Kidney tubule cell (primary cell): ENCODE measurements around the gene EPB41L2.
"Not testable (repeated sequence)": the region's sequence is repeated elsewhere in the genome, so short reads cannot be mapped to it uniquely, and the experiment has no call there.

Experiments used
- DNase-seq: peaks from one replicate; pipeline ENCODE4 v3.0.0-alpha.2; 2018; ENCODE audit warnings: low spot score

Gene EPB41L2

GRCh38 chr6:131003488-131004386 is 59.3 kb downstream of the EPB41L2 start:
- DNase-seq: no peak

GRCh38 chr6:131002661-131002980 is 60.4 kb downstream of the EPB41L2 start:
- no peak for DNase-seq

- peak; percentile 28 for DNase-seq
Observed at GRCh38 chr6:131001945-131002660, 60.9 kb downstream of the EPB41L2 start.

- DNase-seq: no peak
Observed at GRCh38 chr6:131001111-131001736, 61.8 kb downstream of the EPB41L2 start.

DNA sequence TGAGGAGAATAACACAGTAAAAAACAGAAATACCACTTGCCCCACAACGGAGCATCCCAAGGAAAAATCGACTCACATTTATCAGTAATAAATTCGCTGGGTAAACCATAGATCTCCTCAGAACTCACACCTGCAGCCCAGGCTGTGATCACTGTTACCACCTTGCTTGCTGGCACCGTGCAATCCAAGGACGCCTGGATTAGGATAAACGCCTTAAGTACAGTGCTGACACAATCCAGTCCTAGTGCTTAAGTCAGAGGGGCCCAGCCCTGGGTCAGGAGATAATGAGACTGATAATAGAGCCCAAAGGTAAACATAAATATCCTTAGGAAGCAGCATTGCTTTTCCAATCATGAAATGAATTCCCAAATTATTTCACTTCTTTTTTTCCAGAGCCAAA is 62.5 kb downstream of the EPB41L2 start:
- no peak for DNase-seq

GRCh38 chr6:130997061-130997753 is 65.8 kb downstream of the EPB41L2 start:
- DNase-seq: no peak

DNA sequence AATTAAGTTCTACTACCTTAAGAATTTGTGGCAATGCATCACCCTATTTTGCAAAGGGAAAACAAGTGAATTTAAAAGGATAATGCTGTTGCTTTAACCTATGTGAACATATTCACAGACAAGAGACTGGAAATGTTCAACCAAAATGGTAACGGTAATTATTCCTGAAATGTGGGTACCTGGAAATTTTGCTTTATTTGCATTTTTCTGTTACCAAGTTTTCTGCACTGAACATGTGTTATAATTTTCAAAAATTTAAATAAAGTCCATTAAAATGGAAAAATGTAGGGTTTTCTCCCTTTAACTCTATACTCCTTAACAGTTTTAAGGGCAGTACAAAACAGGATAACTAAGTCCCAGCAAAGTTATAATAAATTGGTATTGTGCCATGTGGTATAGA is 66.4 kb downstream of the EPB41L2 start:
- no peak for DNase-seq

GRCh38 chr6:130995783-130996447 is 67.1 kb downstream of the EPB41L2 start:
- DNase-seq: no peak

GRCh38 chr6:130994319-130995097 is 68.5 kb downstream of the EPB41L2 start:
- no peak for DNase-seq

DNA sequence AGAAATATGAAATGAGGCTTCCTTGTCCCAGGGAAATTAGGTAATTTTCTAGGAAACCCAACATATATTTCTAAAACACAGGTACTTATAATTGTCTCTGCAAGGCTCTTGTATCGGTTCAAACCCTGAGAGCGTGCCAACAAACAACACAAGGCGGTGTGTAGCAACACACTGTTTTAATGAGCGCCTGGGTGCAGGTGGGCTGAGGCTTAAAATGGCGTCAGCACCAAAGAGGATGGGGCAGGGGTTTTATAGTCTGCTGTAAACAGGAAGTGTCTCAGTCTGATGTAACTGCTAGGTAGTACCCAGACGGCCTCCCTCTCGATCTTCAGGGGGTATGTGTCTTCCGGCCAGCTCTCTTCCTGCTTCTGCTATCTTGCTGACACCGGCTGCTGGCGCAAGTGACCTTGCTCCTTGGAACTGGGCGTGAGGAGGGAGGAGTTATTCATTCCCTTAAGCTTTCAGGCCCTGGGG is 69.7 kb downstream of the EPB41L2 start:
- peak; percentile 33 for DNase-seq

DNA sequence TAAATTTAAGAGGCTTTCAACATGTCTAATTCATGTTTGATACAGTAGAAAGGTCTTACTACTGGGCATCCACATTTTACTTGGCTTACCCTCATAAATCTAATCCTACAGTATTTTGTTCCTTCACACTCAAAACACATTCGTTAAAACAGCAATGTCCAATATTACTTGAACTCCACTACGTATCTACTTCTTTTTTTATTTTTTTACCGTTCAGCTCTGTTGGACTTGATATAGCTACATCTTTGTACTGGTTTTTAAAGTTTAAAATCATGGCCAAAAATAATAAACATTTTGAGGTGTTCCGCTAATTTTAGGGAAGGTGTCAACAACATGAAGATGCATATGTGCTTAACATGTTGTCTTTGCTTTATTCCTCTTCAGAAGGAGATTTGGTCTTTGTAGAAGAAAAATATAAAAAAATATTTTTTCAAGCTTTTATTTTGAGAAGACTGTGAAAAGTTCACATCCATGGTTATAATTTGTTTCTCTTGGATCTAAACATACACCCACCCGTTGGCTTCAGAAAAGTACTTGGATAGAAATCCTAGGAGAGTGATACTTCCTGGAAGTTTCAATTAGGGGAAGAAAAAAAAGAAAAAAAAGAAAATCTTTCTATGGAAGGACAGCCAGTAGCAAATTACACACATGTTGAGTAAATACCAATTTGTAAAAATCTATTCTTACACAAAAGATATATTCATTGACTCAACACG is 71.5 kb downstream of the EPB41L2 start:
- DNase-seq: no peak

DNA sequence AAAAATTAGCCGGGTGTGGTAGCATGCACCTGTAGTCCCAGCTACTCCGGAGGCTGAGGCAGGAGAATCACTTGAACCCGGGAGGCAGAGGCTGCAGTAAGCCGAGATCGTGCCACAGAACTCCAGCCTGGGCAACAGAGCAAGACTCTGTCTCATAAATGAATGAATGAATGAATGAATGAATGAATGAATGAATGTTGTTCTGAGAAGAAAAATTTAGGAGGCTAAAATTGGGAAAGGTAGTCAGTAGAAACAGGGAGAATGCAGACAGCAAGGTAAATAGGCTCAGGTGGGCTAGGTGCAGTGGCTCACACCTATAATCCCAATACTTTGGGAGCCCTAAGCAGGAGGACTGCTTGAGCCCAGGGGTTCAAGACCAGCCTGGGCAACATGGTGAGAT is 75.5 kb downstream of the EPB41L2 start:
- not testable (repeated sequence) for DNase-seq

DNA sequence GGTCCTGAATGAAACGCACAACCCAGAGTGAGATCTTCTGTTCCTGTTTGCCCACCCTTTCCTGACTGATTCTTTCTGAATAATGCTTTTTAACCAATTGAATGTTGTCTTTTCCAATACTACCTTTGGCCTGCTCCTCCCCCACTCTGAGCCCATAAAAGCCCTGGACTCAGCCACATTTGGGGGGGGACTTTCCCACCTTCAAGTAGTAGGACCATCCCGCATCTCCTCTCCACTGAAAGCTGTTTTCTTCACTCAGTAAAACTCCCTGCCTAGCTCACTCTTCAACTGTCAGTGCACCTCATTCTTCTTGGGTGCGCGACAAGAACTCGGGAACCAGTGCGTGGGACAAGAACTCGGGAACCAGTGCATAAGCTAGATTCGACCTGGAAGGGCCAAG is 77.9 kb downstream of the EPB41L2 start:
- DNase-seq: no peak

- DNase-seq: no peak
Observed at GRCh38 chr6:130982941-130983456, 80.0 kb downstream of the EPB41L2 start.

- DNase-seq: no peak
Observed at GRCh38 chr6:130982135-130982534, 80.9 kb downstream of the EPB41L2 start.

DNA sequence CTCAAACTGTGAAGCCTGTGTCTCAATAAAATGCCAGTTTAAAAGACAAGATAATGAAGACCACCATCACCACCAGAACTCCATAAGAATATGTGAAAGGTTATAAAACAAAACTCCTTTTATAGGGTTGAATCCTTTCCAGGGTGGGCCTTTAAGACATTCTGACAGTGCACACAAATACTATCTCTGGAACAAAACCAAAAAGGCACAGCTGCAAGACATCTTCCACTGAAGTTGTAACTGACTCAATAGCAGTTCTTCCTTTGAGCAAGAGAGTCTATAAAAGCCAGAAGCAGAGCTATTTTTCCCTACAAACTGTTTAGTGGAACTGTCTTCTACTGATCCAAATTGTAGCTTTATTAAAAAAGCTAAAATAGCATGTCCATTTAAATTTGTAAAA is 81.6 kb downstream of the EPB41L2 start:
- no peak for DNase-seq

DNA sequence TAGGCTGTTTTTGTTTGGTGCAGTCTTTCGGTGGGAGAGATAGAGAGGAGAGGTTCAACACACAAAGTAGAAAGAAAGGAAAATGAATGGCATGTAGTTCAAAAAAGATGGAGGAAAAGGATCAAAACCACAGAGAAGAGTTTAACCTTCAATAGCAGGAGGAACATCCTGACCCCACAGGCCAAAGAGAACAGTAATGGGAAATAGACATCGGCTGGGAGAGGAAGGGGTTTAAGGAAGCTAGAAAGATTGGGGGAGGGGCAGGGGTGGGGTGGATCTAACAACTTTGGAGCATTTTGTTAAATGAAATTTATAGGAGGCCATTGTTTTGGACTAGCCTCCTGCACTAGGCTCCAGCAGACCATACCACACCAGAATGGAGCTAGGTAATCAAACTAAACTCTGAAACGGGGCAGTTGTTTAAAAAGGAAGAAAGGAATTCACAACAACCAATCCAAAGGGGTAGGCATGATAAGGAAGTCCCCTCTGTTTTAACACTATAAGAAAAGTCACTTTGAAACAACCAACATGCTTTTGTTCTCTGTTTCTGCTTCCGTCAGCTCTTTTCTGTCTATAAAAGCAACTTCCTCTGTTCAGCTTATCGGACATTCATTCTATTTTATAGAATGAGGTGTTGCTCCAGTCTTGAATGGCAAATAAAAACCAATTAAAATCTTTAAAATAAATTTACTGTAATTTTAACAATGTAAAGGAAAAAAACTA is 82.6 kb downstream of the EPB41L2 start:
- DNase-seq: no peak

DNA sequence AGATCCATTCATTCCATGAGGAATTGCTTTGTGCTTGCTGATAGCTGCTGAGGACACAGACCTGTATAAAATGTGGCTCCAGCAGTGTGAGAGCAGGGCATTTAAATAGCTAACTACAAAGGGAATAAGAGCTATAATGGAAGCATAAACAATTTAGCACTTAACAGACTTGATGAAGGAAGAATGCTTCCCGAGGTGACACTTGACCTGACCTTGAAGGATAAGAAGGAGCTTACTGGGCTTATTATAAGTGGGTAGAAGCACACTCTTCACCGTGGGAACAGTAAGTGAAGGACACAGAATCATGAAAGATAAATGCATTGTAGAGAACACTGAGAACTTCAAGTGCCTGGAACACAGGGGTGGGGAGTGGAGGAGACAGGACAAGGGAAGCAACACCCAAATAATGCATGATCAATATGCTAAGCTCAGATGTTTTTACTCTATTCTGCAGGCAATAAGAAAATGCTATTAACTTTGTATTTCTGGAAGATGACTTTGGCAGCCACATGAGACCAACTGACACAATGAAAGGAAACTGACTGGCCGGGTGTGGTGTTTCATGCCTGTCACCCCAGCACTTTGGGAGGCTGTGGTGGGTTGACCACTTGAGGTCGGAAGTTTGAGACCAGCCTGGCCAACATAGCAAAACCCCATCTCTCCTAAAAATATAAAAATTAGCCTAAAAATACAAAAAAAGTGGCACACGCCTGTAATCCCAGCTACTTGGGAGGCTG is 84.2 kb downstream of the EPB41L2 start:
- DNase-seq: no peak

DNA sequence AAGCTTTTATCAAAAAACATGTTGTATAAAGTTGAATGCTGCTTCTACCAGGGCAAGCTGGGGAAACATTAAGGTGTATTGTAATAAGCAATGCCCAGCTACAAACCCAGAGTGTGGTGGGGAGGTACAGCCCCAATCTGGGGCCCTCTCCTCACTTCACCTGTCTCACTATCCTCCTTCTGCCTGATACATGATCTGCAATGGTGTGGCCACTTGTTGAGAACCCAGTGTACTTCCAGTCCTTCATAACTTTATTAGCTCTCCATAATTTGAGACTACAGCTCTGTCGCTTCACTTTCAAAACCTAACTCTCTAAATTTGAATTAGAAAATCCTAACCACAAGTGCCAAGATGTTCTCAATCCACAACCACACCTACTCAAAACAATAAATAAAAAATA is 84.9 kb downstream of the EPB41L2 start:
- no peak for DNase-seq
